ENCODE results near the gene NPDC1.

Gene NPDC1

GRCh38 chr9:137074657-137075274, 28.8 kb upstream of the NPDC1 start:
- Histone ChIP-seq H3K36me3 (ENCODE audit: control insufficient read depth in 1 of 2, insufficient read depth in 2 of 2, low read length in 2 of 2) (peaks cover 0 to 4% of the 10 kb centered on the region in 2 donors), H3K9ac (ENCODE audit: low read depth in 1 of 2, low read length in 2 of 2) (no peak overlapping the region), H3K27ac (ENCODE audit: low read depth, low read length) (no peak overlapping the region), H3K4me3 (ENCODE audit: low read depth in 1 of 2, low read length in 2 of 2) (no peak overlapping the region), H3K9me3 (ENCODE audit: control insufficient read depth in 1 of 2, low read length in 2 of 2) (no peaks in the 10 kb centered on the region), H3K4me1 (ENCODE audit: control insufficient read depth in 1 of 2, insufficient read depth in 2 of 2, low read length in 2 of 2) (peaks cover 27 to 48% of the 10 kb centered on the region in 2 donors), H3K27me3 (ENCODE audit: control insufficient read depth in 1 of 2, insufficient read depth in 2 of 2, low read length in 2 of 2) (no peaks in the 10 kb centered on the region)

GRCh38 chr9:137073992-137074399, 28.0 kb upstream of the NPDC1 start:
- H3K27ac ChIP-seq (ENCODE audit: low read depth, low read length): no peak overlapping the region

DNA sequence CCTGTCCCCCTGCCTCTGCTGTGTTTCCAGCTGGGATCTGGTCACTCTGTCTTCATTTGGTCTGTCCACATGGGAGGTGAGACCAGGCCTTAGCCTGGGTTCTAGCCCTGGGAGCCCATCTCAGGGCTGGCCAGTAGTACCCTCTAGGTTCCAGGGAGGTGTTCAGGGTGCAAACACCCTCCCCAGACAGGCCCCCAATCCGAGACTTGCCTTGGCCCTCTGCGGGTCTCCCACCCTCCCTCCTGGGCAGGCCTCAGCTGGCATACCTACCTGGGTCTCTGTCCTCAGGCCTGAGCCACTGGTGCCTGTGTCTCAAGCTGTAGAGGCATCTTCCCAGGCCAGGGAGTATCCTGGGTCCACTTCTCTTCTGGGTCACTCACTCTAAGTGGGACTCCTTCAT, 25.3 kb upstream of the NPDC1 start:
- peak overlapping the region; percentile 49 to 54 for H3K9ac ChIP-seq (ENCODE audit: low read depth in 1 of 2, low read length in 2 of 2)
- no peaks in the 10 kb centered on the region for H3K27me3 ChIP-seq (ENCODE audit: control insufficient read depth in 1 of 2, insufficient read depth in 2 of 2, low read length in 2 of 2)
- H3K4me3 ChIP-seq (ENCODE audit: low read depth in 1 of 2, low read length in 2 of 2): peak overlapping the region; percentile 50 to 62
- peaks cover 33 to 48% of the 10 kb centered on the region in 2 donors for H3K4me1 ChIP-seq (ENCODE audit: control insufficient read depth in 1 of 2, insufficient read depth in 2 of 2, low read length in 2 of 2)
- H3K36me3 ChIP-seq (ENCODE audit: control insufficient read depth in 1 of 2, insufficient read depth in 2 of 2, low read length in 2 of 2): no peaks in the 10 kb centered on the region
- no peak overlapping the region for H3K27ac ChIP-seq (ENCODE audit: low read depth, low read length)
- no peaks in the 10 kb centered on the region for H3K9me3 ChIP-seq (ENCODE audit: control insufficient read depth in 1 of 2, low read length in 2 of 2)

More at GRCh38 chr9:137073992-137074399, 28.0 kb upstream of the NPDC1 start:
- Histone ChIP-seq H3K27me3 (ENCODE audit: control insufficient read depth in 1 of 2, insufficient read depth in 2 of 2, low read length in 2 of 2) (no peaks in the 10 kb centered on the region), H3K4me3 (ENCODE audit: low read depth in 1 of 2, low read length in 2 of 2) (peak overlapping the region in 1 of 2 donors; percentile 11), H3K36me3 (ENCODE audit: control insufficient read depth in 1 of 2, insufficient read depth in 2 of 2, low read length in 2 of 2) (no peaks in the 10 kb centered on the region), H3K9ac (ENCODE audit: low read depth in 1 of 2, low read length in 2 of 2) (no peak overlapping the region), H3K4me1 (ENCODE audit: control insufficient read depth in 1 of 2, insufficient read depth in 2 of 2, low read length in 2 of 2) (peaks cover 33 to 50% of the 10 kb centered on the region in 2 donors), H3K9me3 (ENCODE audit: control insufficient read depth in 1 of 2, low read length in 2 of 2) (no peaks in the 10 kb centered on the region)

DNA sequence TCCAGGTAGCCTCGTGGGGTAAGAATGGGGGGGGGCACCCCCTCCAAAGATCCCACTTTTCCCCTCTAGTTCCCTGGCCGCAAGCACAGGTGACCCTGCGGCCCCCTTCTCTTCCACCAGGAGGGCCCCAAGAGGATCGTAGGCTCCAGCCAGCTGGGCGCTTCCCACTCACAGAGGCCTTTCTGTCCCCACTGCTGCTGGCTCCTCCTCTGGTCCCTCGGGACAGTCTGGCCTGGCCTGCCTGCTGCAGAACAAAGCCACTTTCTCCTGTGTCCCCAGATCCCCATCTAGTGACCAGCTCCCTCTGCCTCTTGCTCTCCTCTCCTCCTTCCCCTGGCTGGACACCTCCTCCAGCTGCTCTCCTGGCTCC, 24.9 kb upstream of the NPDC1 start:
- H3K9me3 ChIP-seq (ENCODE audit: control insufficient read depth in 1 of 2, low read length in 2 of 2): no peaks in the 10 kb centered on the region
- peak overlapping the region; percentile 50 to 62 for H3K4me3 ChIP-seq (ENCODE audit: low read depth in 1 of 2, low read length in 2 of 2)
- H3K27ac ChIP-seq (ENCODE audit: low read depth, low read length): no peak overlapping the region
- H3K4me1 ChIP-seq (ENCODE audit: control insufficient read depth in 1 of 2, insufficient read depth in 2 of 2, low read length in 2 of 2): peaks cover 33 to 48% of the 10 kb centered on the region in 2 donors
- peak overlapping the region; percentile 49 to 54 for H3K9ac ChIP-seq (ENCODE audit: low read depth in 1 of 2, low read length in 2 of 2)
- H3K36me3 ChIP-seq (ENCODE audit: control insufficient read depth in 1 of 2, insufficient read depth in 2 of 2, low read length in 2 of 2): no peaks in the 10 kb centered on the region
- no peaks in the 10 kb centered on the region for H3K27me3 ChIP-seq (ENCODE audit: control insufficient read depth in 1 of 2, insufficient read depth in 2 of 2, low read length in 2 of 2)

DNA sequence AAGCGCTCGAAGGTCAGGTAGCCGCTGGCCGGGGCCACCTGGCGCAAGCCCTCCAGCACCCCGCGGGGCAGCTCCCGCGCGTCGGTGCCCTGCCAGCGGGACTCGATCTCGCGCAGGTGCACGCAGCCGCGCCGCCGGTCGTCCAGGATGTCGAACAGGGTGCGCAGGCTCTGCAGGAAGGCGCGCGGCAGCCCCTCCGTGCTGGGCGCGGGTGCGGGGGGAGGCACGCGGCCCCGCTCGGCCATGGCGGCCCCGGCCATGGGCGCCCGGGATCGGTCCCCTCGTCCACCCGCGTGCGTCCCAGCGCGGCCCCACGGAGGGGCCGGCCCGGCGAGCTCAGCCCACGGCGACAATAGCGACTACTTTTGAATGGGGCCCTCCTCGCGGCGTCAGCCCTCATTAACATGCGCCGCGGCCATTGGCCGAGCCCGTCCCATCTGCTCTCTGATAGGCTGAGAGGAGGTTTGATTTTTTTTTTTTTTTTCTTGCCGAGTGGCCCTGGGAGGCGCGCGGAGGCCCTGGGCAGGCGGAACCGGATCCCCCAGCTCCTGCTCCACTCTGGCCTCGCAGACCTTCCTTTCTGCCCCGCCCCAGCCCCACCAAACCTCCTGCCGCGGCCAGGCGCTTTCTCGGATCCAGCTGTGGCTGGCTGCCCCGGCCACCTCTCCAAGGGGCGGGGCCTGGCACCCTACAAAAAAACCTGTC, 24.4 kb upstream of the NPDC1 start, which contains the start of gene SAPCD2:
SAPCD2 (minus strand) TSS at position 357 of the 705 bp plus-strand sequence; CDS start at position 260, 97 bp downstream.
- H3K27ac ChIP-seq (ENCODE audit: low read depth, low read length): no peak within 1 kb of the TSS

GRCh38 chr9:137069508-137070091, 23.6 kb upstream of the NPDC1 start:
- H3K27ac ChIP-seq (ENCODE audit: low read depth, low read length): no peak overlapping the region

More for the DNA sequence above, 24.4 kb upstream of the NPDC1 start, which contains the start of gene SAPCD2:
- H3K36me3 ChIP-seq (ENCODE audit: control insufficient read depth in 1 of 2, insufficient read depth in 2 of 2, low read length in 2 of 2): peaks cover 0 to 3% of the 10 kb centered on the region in 2 donors
- H3K9me3 ChIP-seq (ENCODE audit: control insufficient read depth in 1 of 2, low read length in 2 of 2): no peaks in the 10 kb centered on the region
- peak within 1 kb of the TSS; percentile 49 to 54 for H3K9ac ChIP-seq (ENCODE audit: low read depth in 1 of 2, low read length in 2 of 2)
- peak within 1 kb of the TSS; percentile 62 for H3K4me3 ChIP-seq (ENCODE audit: low read depth in 1 of 2, low read length in 2 of 2)
- H3K4me1 ChIP-seq (ENCODE audit: control insufficient read depth in 1 of 2, insufficient read depth in 2 of 2, low read length in 2 of 2): peaks cover 33 to 48% of the 10 kb centered on the region in 2 donors
- no peaks in the 10 kb centered on the region for H3K27me3 ChIP-seq (ENCODE audit: control insufficient read depth in 1 of 2, insufficient read depth in 2 of 2, low read length in 2 of 2)

GRCh38 chr9:137068539-137069507, 22.8 kb upstream of the NPDC1 start:
- H3K9ac ChIP-seq (ENCODE audit: low read depth in 1 of 2, low read length in 2 of 2): peak overlapping the region; percentile 39 to 44
- H3K36me3 ChIP-seq (ENCODE audit: control insufficient read depth in 1 of 2, insufficient read depth in 2 of 2, low read length in 2 of 2): peaks cover 0 to 5% of the 10 kb centered on the region in 2 donors
- peaks cover 29 to 34% of the 10 kb centered on the region in 2 donors for H3K4me1 ChIP-seq (ENCODE audit: control insufficient read depth in 1 of 2, insufficient read depth in 2 of 2, low read length in 2 of 2)
- no peak overlapping the region for H3K27ac ChIP-seq (ENCODE audit: low read depth, low read length)
- no peaks in the 10 kb centered on the region for H3K9me3 ChIP-seq (ENCODE audit: control insufficient read depth in 1 of 2, low read length in 2 of 2)
- H3K4me3 ChIP-seq (ENCODE audit: low read depth in 1 of 2, low read length in 2 of 2): peak overlapping the region; percentile 50 to 62
- H3K27me3 ChIP-seq (ENCODE audit: control insufficient read depth in 1 of 2, insufficient read depth in 2 of 2, low read length in 2 of 2): no peaks in the 10 kb centered on the region

More at GRCh38 chr9:137069508-137070091, 23.6 kb upstream of the NPDC1 start:
- H3K4me1 ChIP-seq (ENCODE audit: control insufficient read depth in 1 of 2, insufficient read depth in 2 of 2, low read length in 2 of 2): peaks cover 33 to 42% of the 10 kb centered on the region in 2 donors
- H3K9me3 ChIP-seq (ENCODE audit: control insufficient read depth in 1 of 2, low read length in 2 of 2): no peaks in the 10 kb centered on the region
- peaks cover 0 to 5% of the 10 kb centered on the region in 2 donors for H3K36me3 ChIP-seq (ENCODE audit: control insufficient read depth in 1 of 2, insufficient read depth in 2 of 2, low read length in 2 of 2)
- H3K9ac ChIP-seq (ENCODE audit: low read depth in 1 of 2, low read length in 2 of 2): peak overlapping the region in 1 of 2 donors; percentile 39
- peak overlapping the region; percentile 50 to 62 for H3K4me3 ChIP-seq (ENCODE audit: low read depth in 1 of 2, low read length in 2 of 2)
- H3K27me3 ChIP-seq (ENCODE audit: control insufficient read depth in 1 of 2, insufficient read depth in 2 of 2, low read length in 2 of 2): no peaks in the 10 kb centered on the region

DNA sequence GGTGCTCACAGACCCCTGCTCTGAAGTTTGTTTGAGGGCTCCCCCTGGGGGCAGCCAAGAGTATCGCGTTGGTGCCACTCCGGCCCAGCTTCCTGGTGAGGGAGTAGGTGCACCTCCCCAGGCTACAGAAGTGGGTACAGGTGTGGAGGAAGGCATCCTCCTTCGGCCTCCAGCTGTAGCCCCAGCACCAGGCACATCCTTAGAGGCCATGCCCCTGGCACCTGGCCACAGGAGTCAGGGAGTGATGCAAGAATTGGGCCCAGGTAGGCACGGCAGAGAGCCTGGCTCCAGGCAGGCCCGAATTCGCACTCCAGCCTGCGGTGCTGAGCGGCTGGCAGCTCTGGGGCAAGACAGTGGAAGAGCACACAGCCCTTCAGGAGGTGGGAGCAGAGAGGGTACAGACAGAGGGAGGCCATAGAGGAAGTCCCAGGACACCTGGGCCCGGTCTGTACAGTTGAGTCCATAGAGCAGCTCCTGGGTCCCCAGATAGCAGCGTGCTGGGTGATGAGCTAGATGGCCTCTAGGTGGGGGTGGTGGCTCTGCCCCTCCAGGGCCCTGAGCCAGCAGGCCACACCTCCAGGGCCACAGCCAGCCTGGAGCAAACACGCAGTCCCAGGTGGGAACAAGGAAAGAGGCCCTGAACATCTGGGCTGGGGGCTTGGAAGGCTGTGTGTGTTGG, 22.0 kb upstream of the NPDC1 start:
- H3K27me3 ChIP-seq (ENCODE audit: control insufficient read depth in 1 of 2, insufficient read depth in 2 of 2, low read length in 2 of 2): no peaks in the 10 kb centered on the region
- no peak overlapping the region for H3K27ac ChIP-seq (ENCODE audit: low read depth, low read length)
- H3K36me3 ChIP-seq (ENCODE audit: control insufficient read depth in 1 of 2, insufficient read depth in 2 of 2, low read length in 2 of 2): peaks cover 0 to 5% of the 10 kb centered on the region in 2 donors
- H3K9ac ChIP-seq (ENCODE audit: low read depth in 1 of 2, low read length in 2 of 2): peak overlapping the region; percentile 41 to 44
- no peak overlapping the region for H3K4me3 ChIP-seq (ENCODE audit: low read depth in 1 of 2, low read length in 2 of 2)
- no peaks in the 10 kb centered on the region for H3K9me3 ChIP-seq (ENCODE audit: control insufficient read depth in 1 of 2, low read length in 2 of 2)
- peaks cover 24 to 28% of the 10 kb centered on the region in 2 donors for H3K4me1 ChIP-seq (ENCODE audit: control insufficient read depth in 1 of 2, insufficient read depth in 2 of 2, low read length in 2 of 2)

All from duodenal mucosa (tissue), 2 donors.